ENCODE data around the gene CNPPD1. TPM values are rescaled to one million over a fixed set of nuclear protein-coding genes. Genes with fewer than 3 reads are reported as not detected.
A peak's percentile ranks its signal among the peaks of the same experiment; 100 is the strongest.

The CNPPD1 gene
- total and polyA plus RNA-seq, 9 donors = 23.4 to 40.8 (median 37.0) TPM

DNA sequence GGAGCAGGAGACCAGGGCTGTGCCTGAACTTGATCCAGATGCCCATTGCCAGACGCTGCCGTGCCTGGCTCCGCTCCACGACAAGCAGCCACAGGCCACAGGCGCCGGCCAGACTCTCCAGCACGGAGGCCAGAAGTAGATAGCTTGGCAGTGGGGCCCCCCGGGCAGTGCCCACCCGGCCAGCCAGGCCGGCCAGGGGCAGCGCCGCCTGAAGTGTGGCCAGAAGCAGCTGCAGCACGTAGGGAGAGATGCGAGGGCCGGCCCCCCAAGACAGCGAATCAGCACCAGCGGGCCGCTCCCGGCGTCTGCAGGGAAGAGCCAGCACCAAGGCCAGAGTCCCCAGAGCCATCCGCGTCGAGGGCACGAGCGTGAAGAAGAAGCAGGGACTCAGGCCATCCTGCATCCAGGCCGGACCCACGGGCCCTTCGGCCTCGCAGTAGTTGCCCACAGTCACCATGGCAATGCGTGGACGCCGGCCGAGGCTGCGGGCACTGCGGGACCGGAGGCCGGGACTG lies 41.5 kb upstream of the CNPPD1 start:
- Histone ChIP-seq H3K4me3 (ENCODE audit: low read length) (peak overlapping the region; percentile 67), H3K9me3 (replicated peaks; ENCODE audit: control insufficient read depth, low read depth, low read length) (no peaks in the 10 kb centered on the region), H3K4me1 (ENCODE audit: control insufficient read depth, insufficient read depth, low read length) (peaks cover 52% of the 10 kb centered on the region), H3K27me3 (ENCODE audit: control insufficient read depth, insufficient read depth, low read length) (no peaks in the 10 kb centered on the region), H3K36me3 (ENCODE audit: control insufficient read depth, insufficient read depth, low read length) (peaks cover 69% of the 10 kb centered on the region), H3K27ac (ENCODE audit: low read length) (peak overlapping the region; percentile 98)
- peak; percentile 79 for DNase-seq
- under 1% methylated on average over 37 of the region's 37 CpGs for WGBS (ENCODE audit: insufficient coverage)

DNA sequence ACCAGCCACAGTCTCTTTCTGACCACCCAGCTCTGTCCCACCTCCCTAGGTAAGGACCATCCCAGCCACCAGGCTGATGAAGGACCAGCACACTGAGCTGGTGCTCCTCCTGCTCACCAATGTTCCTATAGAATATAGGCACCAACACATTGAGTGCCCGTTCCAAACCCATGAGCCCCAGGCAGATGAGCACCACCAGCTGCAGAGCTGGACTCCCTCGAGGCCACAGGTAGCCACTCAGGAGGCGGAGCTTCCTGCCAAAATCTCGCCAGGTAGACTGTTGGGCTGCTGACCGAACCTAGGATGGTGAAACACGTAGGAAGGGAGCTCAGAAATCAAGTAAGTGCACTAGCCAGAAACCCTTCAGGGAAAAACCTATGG lies 39.8 kb upstream of the CNPPD1 start:
- no peak for DNase-seq
- Histone ChIP-seq H3K4me1 (ENCODE audit: control insufficient read depth, insufficient read depth, low read length) (peaks cover 43% of the 10 kb centered on the region), H3K36me3 (ENCODE audit: control insufficient read depth, insufficient read depth, low read length) (peaks cover 64% of the 10 kb centered on the region), H3K27me3 (ENCODE audit: control insufficient read depth, insufficient read depth, low read length) (no peaks in the 10 kb centered on the region), H3K9me3 (replicated peaks; ENCODE audit: control insufficient read depth, low read depth, low read length) (no peaks in the 10 kb centered on the region), H3K4me3 (ENCODE audit: low read length) (no peak overlapping the region), H3K27ac (ENCODE audit: low read length) (no peak overlapping the region)
- 80% methylated on average over 5 of the region's 6 CpGs for WGBS (ENCODE audit: insufficient coverage)

DNA sequence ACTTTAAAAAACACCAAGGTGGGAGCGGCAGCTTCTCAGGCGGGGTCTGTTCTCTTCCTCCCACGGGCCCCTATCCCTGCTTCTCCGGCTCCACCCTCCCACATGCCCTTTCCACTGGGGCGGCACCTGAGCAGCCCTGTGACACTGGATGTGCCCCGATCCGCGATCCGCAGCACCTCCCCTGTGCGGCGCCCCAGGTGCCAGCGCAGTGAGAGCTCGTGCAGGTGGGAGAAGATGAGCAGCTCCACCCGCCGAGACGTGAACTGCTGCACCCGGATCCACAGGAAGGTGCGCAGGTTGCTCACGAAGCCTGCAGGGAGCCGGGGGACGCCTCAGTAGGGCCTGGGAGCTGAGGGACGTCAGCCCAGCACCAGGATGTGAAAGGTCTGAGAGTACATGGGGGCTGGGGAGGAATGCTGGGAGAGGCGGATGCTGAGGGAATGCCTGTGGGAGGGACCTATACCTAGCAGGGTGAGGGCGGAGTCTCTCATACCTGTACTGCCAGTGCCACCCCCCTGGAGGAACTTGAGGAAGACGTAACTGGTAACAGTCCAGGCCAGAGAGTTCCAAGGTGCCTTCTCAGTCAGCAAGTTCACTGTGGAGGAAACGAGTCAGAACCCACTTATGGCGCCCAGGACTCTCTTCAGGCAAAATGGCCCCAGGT lies 39.3 kb upstream of the CNPPD1 start:
- Histone ChIP-seq H3K36me3 (ENCODE audit: control insufficient read depth, insufficient read depth, low read length) (peaks cover 62% of the 10 kb centered on the region), H3K4me1 (ENCODE audit: control insufficient read depth, insufficient read depth, low read length) (peaks cover 38% of the 10 kb centered on the region), H3K27ac (ENCODE audit: low read length) (no peak overlapping the region), H3K9me3 (replicated peaks; ENCODE audit: control insufficient read depth, low read depth, low read length) (no peaks in the 10 kb centered on the region), H3K4me3 (ENCODE audit: low read length) (no peak overlapping the region), H3K27me3 (ENCODE audit: control insufficient read depth, insufficient read depth, low read length) (no peaks in the 10 kb centered on the region)
- DNase-seq = no peak
- 90% methylated on average over 21 of the region's 27 CpGs for WGBS (ENCODE audit: insufficient coverage)

DNA sequence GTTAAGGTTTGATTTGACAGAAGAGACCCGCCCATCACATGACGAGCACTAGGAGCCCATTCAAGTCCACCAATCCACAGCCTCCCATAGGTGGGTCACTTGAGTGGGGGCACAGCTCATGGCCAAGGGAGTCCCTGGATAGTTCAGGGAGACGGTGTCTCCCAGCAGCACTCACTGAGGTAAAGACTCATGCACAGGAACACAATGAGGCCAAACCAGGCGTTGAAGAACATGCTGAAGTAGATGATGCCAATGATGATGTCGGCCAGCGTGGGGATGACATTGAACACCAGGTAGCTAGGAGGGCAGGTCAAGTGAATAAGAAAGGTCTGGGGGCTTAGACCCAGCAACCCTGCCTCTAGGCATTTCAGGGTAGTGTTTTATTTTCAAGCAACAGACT lies 38.1 kb upstream of the CNPPD1 start:
- H3K36me3 ChIP-seq (ENCODE audit: control insufficient read depth, insufficient read depth, low read length) = peaks cover 61% of the 10 kb centered on the region
- DNase-seq = no peak
- no peak overlapping the region for H3K4me3 ChIP-seq (ENCODE audit: low read length)
- no peaks in the 10 kb centered on the region for H3K9me3 ChIP-seq (replicated peaks; ENCODE audit: control insufficient read depth, low read depth, low read length)
- whole genome bisulfite sequencing (ENCODE audit: insufficient coverage) = 90% methylated on average over 4 of the region's 6 CpGs
- H3K27ac ChIP-seq (ENCODE audit: low read length) = no peak overlapping the region
- peaks cover 30% of the 10 kb centered on the region for H3K4me1 ChIP-seq (ENCODE audit: control insufficient read depth, insufficient read depth, low read length)
- H3K27me3 ChIP-seq (ENCODE audit: control insufficient read depth, insufficient read depth, low read length) = no peaks in the 10 kb centered on the region

DNA sequence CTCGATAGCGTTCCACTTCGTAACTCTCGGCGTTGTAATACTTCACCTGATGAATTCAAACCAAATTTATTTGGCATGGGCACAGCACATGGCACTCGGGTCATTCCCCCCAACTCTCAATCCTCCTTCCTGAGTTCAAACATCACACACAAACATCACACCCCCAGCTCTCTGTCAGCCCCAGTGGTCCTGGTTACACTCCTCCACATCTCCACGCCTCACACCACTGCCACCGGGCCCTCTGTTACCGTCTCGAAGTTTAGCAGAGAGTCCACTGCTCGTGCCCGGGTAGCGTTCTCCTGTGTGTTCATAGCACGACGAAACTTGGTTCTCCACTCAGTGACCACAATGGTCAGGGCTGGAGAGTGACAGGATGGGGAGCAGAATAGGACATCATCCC lies 37.4 kb upstream of the CNPPD1 start:
- 94% methylated on average over 10 of the region's 15 CpGs for WGBS (ENCODE audit: insufficient coverage)
- no peak overlapping the region for H3K27ac ChIP-seq (ENCODE audit: low read length)
- DNase-seq = no peak
- no peaks in the 10 kb centered on the region for H3K9me3 ChIP-seq (replicated peaks; ENCODE audit: control insufficient read depth, low read depth, low read length)
- H3K27me3 ChIP-seq (ENCODE audit: control insufficient read depth, insufficient read depth, low read length) = no peaks in the 10 kb centered on the region
- H3K36me3 ChIP-seq (ENCODE audit: control insufficient read depth, insufficient read depth, low read length) = peaks cover 65% of the 10 kb centered on the region
- H3K4me1 ChIP-seq (ENCODE audit: control insufficient read depth, insufficient read depth, low read length) = peaks cover 23% of the 10 kb centered on the region
- H3K4me3 ChIP-seq (ENCODE audit: low read length) = no peak overlapping the region

GRCh38 chr2:219213486-219214071 lies 36.9 kb upstream of the CNPPD1 start:
- 92% methylated on average over 10 of the region's 10 CpGs for WGBS (ENCODE audit: insufficient coverage)
- Histone ChIP-seq H3K9me3 (replicated peaks; ENCODE audit: control insufficient read depth, low read depth, low read length) (no peaks in the 10 kb centered on the region), H3K4me3 (ENCODE audit: low read length) (no peak overlapping the region), H3K27ac (ENCODE audit: low read length) (no peak overlapping the region), H3K36me3 (ENCODE audit: control insufficient read depth, insufficient read depth, low read length) (peaks cover 71% of the 10 kb centered on the region), H3K4me1 (ENCODE audit: control insufficient read depth, insufficient read depth, low read length) (peaks cover 20% of the 10 kb centered on the region), H3K27me3 (ENCODE audit: control insufficient read depth, insufficient read depth, low read length) (no peaks in the 10 kb centered on the region)
- DNase-seq = no peak

DNA sequence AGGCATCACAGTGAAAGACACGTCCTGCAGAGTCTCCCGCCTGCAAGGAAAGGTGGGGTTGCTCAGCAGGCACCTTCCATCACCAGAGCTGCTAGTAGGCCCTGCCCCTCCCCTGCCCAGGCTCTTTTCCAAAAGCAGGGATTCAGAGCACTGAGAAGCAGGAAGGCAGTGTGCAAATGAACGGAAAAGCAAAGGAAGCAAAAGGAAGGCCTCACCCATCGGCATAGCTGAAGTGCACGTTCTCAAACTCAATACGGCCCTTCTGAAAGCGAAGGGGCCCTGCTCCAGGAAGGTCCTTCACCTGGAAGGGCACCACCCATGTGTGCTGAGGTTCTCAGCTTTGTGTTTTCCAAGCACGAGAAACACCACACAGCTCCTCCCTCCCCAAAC lies 36.3 kb upstream of the CNPPD1 start:
- no peak overlapping the region for H3K27ac ChIP-seq (ENCODE audit: low read length)
- H3K36me3 ChIP-seq (ENCODE audit: control insufficient read depth, insufficient read depth, low read length) = peaks cover 77% of the 10 kb centered on the region
- no peaks in the 10 kb centered on the region for H3K27me3 ChIP-seq (ENCODE audit: control insufficient read depth, insufficient read depth, low read length)
- WGBS (ENCODE audit: insufficient coverage) = 93% methylated on average over 8 of the region's 8 CpGs
- H3K4me3 ChIP-seq (ENCODE audit: low read length) = no peak overlapping the region
- no peaks in the 10 kb centered on the region for H3K9me3 ChIP-seq (replicated peaks; ENCODE audit: control insufficient read depth, low read depth, low read length)
- DNase-seq = no peak
- peaks cover 20% of the 10 kb centered on the region for H3K4me1 ChIP-seq (ENCODE audit: control insufficient read depth, insufficient read depth, low read length)

GRCh38 chr2:219210886-219211362 lies 34.2 kb upstream of the CNPPD1 start:
- H3K36me3 ChIP-seq (ENCODE audit: control insufficient read depth, insufficient read depth, low read length) = peaks cover 68% of the 10 kb centered on the region
- WGBS (ENCODE audit: insufficient coverage) = 70% methylated on average over 2 of the region's 9 CpGs

DNA sequence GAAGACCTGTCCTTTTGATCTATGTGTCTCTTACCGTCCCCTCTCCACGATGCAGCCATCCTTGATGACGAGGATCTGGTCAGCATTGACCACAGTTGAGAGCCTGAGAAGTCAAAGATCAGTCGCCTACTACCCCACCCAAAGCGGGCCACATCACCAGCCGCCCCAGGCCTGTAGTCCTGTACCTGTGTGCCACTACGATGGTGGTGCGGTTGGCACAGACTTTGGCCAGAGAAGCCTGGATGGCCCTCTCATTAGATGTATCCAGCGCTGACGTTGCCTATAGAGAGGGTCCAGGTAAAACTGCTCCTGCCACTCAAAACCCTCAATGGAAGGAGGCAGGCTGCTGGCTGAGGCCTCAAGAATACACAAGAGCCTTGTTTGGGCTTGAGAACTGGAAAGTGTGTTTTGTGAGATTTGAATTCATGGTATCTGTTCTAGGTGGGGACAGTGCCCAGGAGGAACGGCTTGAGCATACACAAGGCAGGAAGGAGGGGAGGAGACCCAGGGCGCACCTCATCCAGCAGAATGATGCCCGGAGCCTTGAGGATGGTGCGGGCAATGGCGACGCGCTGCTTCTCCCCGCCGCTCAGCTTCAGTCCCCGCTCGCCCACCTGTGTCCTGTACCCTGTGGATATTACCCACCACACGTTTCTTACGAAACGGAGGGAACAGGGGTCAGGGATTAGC lies 33.6 kb upstream of the CNPPD1 start:
- Histone ChIP-seq H3K27me3 (ENCODE audit: control insufficient read depth, insufficient read depth, low read length) (no peaks in the 10 kb centered on the region), H3K4me1 (ENCODE audit: control insufficient read depth, insufficient read depth, low read length) (peaks cover 22% of the 10 kb centered on the region), H3K4me3 (ENCODE audit: low read length) (no peak overlapping the region), H3K36me3 (ENCODE audit: control insufficient read depth, insufficient read depth, low read length) (peaks cover 64% of the 10 kb centered on the region), H3K27ac (ENCODE audit: low read length) (no peak overlapping the region), H3K9me3 (replicated peaks; ENCODE audit: control insufficient read depth, low read depth, low read length) (no peaks in the 10 kb centered on the region)
- 89% methylated on average over 17 of the region's 24 CpGs for WGBS (ENCODE audit: insufficient coverage)
- no peak for DNase-seq

More at GRCh38 chr2:219210886-219211362, 34.2 kb upstream of the CNPPD1 start:
- Histone ChIP-seq H3K4me1 (ENCODE audit: control insufficient read depth, insufficient read depth, low read length) (peaks cover 20% of the 10 kb centered on the region), H3K27ac (ENCODE audit: low read length) (no peak overlapping the region), H3K9me3 (replicated peaks; ENCODE audit: control insufficient read depth, low read depth, low read length) (no peaks in the 10 kb centered on the region), H3K4me3 (ENCODE audit: low read length) (no peak overlapping the region), H3K27me3 (ENCODE audit: control insufficient read depth, insufficient read depth, low read length) (no peaks in the 10 kb centered on the region)
- DNase-seq = no peak
